ENCODE results near the gene C6orf89.

The C6orf89 gene

GRCh38 chr6:36970892-36971842 is 85.4 kb downstream of the C6orf89 start:
- DNase-seq, result no peak

- no peak for DNase-seq
Measured at GRCh38 chr6:36971921-36972673, 86.3 kb downstream of the C6orf89 start.

GRCh38 chr6:36973190-36973589 is 87.4 kb downstream of the C6orf89 start:
- DNase-seq, result no peak

- DNase-seq, result no peak
Measured at GRCh38 chr6:36973647-36974046, 87.9 kb downstream of the C6orf89 start.

- DNase-seq, result no peak
Measured at GRCh38 chr6:36975231-36976006, 89.7 kb downstream of the C6orf89 start.

GRCh38 chr6:36976007-36976264 is 90.2 kb downstream of the C6orf89 start:
- DNase-seq, result no peak

- DNase-seq, result no peak
Measured at GRCh38 chr6:36976509-36976908, 90.8 kb downstream of the C6orf89 start.

- DNase-seq, result no peak
Measured at GRCh38 chr6:36976931-36977330, 91.2 kb downstream of the C6orf89 start.

GRCh38 chr6:36977470-36977941 is 91.8 kb downstream of the C6orf89 start:
- no peak for DNase-seq
